NCI-H1105 (cell line): ENCODE measurements around the gene ARNT2.
A peak's percentile ranks its signal among the peaks of the same experiment; 100 is the strongest.

Experiments
- DNase-seq: peaks from one replicate; lab custom pipeline; 2025; lab: John Stamatoyannopoulos, UW

Gene ARNT2

DNA sequence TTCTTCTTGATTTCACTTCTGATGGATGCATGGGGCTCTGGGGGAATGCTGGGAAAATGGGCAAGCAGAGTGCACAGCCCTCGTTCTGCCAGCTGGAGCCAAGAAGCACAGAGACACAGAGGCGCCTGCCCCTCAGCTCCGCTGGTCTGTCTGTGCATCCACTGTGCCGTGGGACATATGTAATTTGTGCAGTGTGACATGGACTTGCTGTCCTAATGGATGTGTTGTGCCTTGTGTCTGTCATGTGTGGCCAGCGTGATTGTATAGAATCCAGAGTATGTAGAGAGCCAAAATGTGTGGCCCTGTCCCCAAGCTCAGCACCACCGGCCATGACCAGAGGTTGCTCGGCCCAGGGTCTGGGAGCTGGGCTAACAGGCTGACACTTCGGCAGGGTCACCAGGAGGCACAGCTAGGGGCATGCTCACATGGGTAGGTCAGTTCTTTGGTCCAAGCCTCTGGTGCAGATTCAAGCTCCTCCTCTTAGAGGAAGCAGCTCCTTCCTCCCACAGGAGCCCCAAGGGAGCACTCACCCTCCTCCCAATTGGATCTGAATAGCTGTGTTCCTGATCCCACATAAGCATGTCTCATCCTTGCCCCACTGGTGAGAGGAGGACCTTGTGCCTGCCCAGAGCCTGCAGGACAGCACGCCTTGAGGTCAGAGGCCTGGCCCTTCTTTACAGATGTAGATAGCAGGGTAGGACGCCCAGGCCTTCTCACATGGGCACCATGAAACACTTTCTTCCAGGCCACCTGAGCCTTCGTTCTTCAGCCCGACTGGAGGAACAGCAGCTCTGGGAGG is 190.1 kb downstream of the ARNT2 start:
- DNase-seq, result no peak

DNA sequence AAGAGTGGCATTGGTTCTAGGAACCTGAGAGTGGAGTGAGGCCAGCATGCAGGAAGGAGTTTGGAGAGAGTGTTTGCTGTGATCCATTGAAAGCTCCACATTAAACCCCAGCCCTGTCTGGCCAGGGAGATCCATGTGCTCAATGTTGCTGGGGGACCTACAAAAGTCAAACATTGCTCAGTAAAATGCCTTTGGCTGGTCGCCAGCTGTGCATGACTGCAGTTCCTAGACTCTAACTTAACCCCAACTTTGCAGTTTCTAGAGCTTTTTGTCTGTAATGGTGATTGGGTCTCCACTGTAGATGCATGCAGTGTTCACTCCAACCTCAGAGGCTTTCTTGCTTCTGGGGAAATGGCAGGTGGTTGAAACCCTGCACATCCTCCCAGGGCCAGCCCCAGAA is 191.2 kb downstream of the ARNT2 start:
- no peak for DNase-seq

DNA sequence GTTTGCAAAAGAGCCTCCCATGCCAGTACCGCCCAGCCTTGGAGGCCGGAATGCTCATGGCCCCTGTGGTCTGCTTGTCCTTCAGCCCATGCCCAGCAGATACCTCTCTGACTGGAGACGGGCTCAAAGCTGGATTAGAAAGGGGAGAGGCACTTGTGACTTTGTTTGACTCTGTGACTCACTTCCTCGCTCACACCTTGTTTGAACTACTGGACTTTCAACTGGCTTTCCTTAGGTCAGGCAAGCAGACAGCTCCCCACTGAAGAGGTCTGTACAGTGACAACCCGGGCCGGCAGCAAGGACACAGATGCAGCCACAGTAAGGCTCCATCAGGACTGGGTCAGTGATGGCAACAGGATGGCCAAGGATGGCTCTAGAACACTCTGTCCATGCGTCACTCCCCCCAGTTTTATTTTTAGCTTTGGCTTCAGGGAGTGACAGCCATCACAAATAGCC is 192.4 kb downstream of the ARNT2 start:
- no peak for DNase-seq

DNA sequence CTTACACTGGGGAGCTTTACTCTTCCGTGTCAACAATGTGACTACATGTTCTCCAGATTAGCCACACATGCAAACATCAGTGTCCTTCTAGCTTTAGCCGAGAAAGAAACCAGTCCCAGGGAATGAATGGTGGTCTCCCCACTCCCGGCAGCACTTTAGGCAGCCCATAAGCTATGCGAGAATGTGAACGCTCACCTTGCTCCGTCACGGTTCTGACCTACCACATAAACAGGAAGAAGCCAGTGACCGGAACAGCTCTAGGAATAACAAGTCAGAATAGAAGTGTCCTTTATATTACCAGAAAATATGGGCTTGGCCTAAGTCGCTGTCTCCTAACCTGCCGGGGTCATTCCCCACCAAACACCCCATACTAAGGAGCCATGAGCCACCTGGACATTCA is 192.9 kb downstream of the ARNT2 start:
- DNase-seq, result no peak

- DNase-seq, result no peak
Observed at GRCh38 chr15:80599359-80599758, 195.2 kb downstream of the ARNT2 start.

GRCh38 chr15:80600626-80601025 is 196.4 kb downstream of the ARNT2 start:
- no peak for DNase-seq

DNA sequence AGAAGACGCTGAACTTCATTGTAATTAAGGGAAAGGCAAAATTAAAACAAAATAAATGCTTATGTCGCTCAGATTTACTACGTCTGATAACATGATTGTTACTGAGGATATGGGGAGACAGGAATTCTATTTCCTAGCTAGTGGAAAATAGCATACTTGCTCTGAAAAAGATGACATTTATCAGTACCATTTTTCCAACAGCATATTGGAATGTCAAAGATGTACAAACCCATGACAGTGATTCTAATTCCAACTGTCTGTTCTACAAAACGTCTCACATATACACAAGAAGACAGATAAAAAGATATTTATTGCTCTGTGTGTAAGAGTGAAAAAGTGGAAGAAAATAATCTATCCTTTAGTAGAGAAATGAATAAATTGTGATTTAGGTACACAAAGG is 197.1 kb downstream of the ARNT2 start:
- no peak for DNase-seq

- no peak for DNase-seq
Observed at GRCh38 chr15:80604583-80605575, 200.7 kb downstream of the ARNT2 start.

- no peak for DNase-seq
Observed at GRCh38 chr15:80605591-80606150, 201.5 kb downstream of the ARNT2 start.

DNA sequence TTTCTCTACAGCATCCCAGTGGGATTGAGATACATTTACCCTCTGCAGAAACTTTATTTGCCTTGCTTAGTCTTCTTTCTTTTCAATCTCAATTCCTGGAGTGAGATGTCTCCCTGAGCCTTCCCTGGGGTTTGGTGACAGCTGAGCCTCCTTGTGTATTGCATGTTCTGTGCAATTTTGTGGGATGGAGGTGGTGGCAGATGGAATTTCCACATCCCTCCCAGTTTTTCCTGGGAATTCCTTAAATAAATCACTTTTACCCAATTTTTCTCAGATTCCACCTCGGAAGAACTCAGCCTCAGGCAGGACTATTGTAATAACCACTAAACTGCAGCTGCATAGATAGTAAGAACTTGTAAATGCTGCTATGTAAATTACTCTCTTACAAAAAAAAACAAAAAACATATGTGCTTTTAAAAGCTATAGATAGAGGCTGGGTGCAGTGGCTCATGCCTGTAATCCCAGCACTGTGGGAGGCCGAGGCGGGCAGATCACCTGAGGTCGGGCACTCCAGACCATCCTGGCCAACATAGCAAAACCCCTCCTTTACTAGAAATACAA is 202.4 kb downstream of the ARNT2 start:
- no peak for DNase-seq

GRCh38 chr15:80607287-80607980 is 203.3 kb downstream of the ARNT2 start:
- no peak for DNase-seq

- DNase-seq, result peak; percentile 17
Observed at GRCh38 chr15:80608688-80609087, 204.5 kb downstream of the ARNT2 start.

- no peak for DNase-seq
Observed at GRCh38 chr15:80609091-80609490, 204.9 kb downstream of the ARNT2 start.

DNA sequence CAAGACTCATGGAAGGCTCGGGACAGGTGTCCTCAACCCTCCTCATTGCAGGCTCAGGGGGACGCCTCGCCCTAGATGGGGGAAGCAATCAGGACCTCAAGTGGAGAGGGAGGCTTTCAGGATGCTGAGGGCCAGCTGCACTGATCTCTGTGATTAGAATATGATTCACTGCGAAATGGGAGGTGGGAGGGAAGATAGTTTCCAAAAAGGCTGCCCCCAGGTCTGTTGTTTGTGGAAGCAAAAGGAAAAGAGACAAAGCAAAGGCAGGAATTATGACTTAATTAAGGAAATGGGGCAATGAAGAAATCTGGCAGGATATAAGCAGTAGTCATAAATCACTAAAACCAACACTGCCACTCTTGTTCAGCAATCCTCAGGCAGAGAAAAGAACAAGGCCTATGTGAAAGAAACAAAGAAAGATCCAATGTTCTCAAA is 205.3 kb downstream of the ARNT2 start:
- peak; percentile 4 for DNase-seq

DNA sequence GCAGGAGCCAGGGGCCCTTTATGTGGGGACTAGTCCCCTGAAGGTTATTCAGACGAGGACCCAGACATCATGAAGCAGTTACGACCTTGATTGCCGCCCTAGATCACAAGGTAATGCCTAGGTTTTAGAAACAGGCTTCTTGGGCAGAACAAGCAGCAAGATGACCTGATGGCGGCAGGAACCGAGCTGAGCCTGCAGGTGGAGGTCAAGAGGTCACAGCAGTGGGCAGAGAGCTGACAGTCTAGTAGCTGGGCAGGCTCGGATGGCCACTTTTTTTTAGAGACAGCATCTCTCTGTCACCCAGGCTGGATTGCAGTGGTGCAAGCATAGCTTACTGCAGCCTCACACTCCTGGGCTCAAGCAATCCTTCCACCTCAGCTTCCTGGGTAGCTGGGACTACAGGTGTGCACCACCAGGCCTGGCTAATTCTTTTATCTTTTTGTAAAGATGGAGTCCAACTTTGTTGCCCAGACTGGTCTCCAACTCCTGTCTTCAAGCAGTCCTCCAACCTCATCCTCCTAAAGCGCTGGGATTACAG is 207.4 kb downstream of the ARNT2 start:
- no peak for DNase-seq

GRCh38 chr15:80612118-80612823 is 208.1 kb downstream of the ARNT2 start:
- DNase-seq, result no peak

GRCh38 chr15:80613762-80614365 is 209.7 kb downstream of the ARNT2 start:
- DNase-seq, result no peak

DNA sequence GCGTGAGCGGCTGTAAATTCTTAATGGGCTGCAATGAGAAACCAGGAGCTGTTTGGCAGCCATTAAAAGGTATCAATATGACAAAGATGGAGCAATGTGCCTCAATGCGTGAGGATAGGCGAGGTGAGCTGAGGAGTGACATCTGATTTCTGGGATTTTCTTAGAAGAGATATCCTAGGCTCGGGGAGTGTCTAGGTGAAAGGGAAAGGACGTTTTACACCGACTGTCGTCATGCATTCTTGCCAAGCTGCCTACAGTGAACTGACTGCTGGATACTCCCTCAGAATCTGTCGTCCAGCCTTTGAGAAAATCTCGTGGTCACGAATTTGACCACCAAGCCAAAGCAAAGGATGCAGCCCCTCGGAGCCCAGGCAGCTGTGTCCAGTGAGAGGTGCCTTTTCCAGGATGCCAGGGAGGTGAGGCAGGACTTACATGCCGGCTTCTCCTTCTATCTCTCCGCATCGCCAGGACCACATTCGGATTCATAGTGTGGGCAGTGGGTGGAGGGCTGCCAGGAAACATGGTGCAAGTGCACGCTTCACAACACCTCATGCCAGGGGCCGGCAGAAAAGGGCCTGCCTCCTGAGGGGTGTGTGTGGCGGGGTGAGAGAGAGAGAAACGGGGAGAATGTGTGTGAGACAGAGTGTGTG is 210.7 kb downstream of the ARNT2 start:
- no peak for DNase-seq

DNA sequence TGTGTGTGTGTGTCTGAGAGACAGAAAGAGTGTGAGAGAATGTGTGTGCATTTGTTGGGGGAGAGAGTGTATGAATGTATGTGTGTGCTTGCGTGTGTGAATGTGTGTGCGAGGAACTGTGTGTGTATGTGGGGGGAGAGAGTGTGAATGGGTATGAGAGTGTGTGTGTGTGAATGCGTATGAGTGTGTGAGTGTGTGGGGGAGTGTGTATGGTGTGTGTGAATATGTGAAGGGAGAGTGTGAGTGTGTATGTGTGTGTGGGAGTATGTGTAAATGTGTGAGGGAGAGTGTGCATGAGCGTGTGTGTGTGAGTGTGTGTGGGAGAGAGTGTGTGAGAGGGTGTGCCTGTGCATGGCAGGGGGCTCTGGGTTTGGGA is 211.2 kb downstream of the ARNT2 start:
- DNase-seq, result no peak
